Activated T-helper 17 cell treated with anti-CD3 and anti-CD28 coated beads, Interleukin-2, amount 50 U/mL, for 72 hours (primary cell): ENCODE measurements around the gene TIMM17B. TPM values are rescaled to one million over a fixed set of nuclear protein-coding genes. Genes with fewer than 3 reads are reported as not detected.

Experiments used
- ATAC-seq: fragments of 150-1000 bp; cut with Tn5 transposase; replicated peaks from 2 replicates; pipeline ENCODE4 v1.10.0; 2021; ENCODE audit warnings: mild to moderate bottlenecking, moderate library complexity
- H3K27ac Mint-ChIP-seq: one replicate; pipeline ENCODE4 v1.8.0; 2022; ENCODE audit warnings: mixed read lengths
- H3K27me3 Mint-ChIP-seq: one replicate; pipeline ENCODE4 v1.8.0; 2022; ENCODE audit warnings: mixed read lengths
- H3K36me3 Mint-ChIP-seq: one replicate; pipeline ENCODE4 v1.8.0; 2022; ENCODE audit warnings: low read depth, mild to moderate bottlenecking, mixed read lengths
- H3K4me1 Mint-ChIP-seq: one replicate; pipeline ENCODE4 v1.8.0; 2022; ENCODE audit warnings: mixed read lengths
- H3K4me3 Mint-ChIP-seq: one replicate; pipeline ENCODE4 v1.8.0; 2022; ENCODE audit warnings: mild to moderate bottlenecking, mixed read lengths
- H3K9me3 Mint-ChIP-seq: one replicate; pipeline ENCODE4 v1.8.0; 2022; ENCODE audit warnings: mixed read lengths
- total RNA-seq, 2 donors: library from RNA; stranded (reverse); gene quantifications; one replicate each; pipeline ENCODE4 v1.2.3, GENCODE V29; 2022

The TIMM17B gene
- total RNA-seq, 2 donors from 2014 or later: 54.4 to 66.3 TPM

- Mint-ChIP-seq H3K4me3 (peak overlapping the region; percentile 97), H3K4me1 (peaks cover 22% of the 10 kb centered on the region), H3K27ac (peak overlapping the region; percentile 98), H3K27me3 (no peaks in the 10 kb centered on the region), H3K9me3 (no peaks in the 10 kb centered on the region), H3K36me3 (peaks cover 70% of the 10 kb centered on the region)
- peak; percentile 8 for ATAC-seq
Observed at GRCh38 chrX:48910926-48911411, 13.4 kb upstream of the TIMM17B start.

GRCh38 chrX:48909703-48910294 is 12.2 kb upstream of the TIMM17B start:
- Mint-ChIP-seq H3K9me3 (no peaks in the 10 kb centered on the region), H3K27me3 (no peaks in the 10 kb centered on the region), H3K4me1 (peaks cover 22% of the 10 kb centered on the region), H3K36me3 (peaks cover 68% of the 10 kb centered on the region), H3K27ac (no peak overlapping the region), H3K4me3 (peak overlapping the region; percentile 97)
- no peak for ATAC-seq

- H3K4me3 Mint-ChIP-seq: no peak overlapping the region
- ATAC-seq: no peak
- H3K27me3 Mint-ChIP-seq: no peaks in the 10 kb centered on the region
- H3K4me1 Mint-ChIP-seq: peaks cover 22% of the 10 kb centered on the region
- H3K27ac Mint-ChIP-seq: peak overlapping the region; percentile 59
- peaks cover 62% of the 10 kb centered on the region for H3K36me3 Mint-ChIP-seq
- H3K9me3 Mint-ChIP-seq: no peaks in the 10 kb centered on the region
Observed at GRCh38 chrX:48908600-48908999, 11.0 kb upstream of the TIMM17B start.

- H3K4me1 Mint-ChIP-seq: no peaks in the 10 kb centered on the region
- peaks cover 59% of the 10 kb centered on the region for H3K36me3 Mint-ChIP-seq
- no peak overlapping the region for H3K4me3 Mint-ChIP-seq
- H3K9me3 Mint-ChIP-seq: no peaks in the 10 kb centered on the region
- ATAC-seq: no peak
- no peaks in the 10 kb centered on the region for H3K27me3 Mint-ChIP-seq
- H3K27ac Mint-ChIP-seq: no peak overlapping the region
Observed at GRCh38 chrX:48905090-48905790, 7.7 kb upstream of the TIMM17B start.

- Mint-ChIP-seq H3K4me3 (no peak overlapping the region), H3K36me3 (peaks cover 55% of the 10 kb centered on the region), H3K27ac (no peak overlapping the region), H3K4me1 (no peaks in the 10 kb centered on the region), H3K27me3 (no peaks in the 10 kb centered on the region), H3K9me3 (no peaks in the 10 kb centered on the region)
- no peak for ATAC-seq
Observed at GRCh38 chrX:48904626-48905025, 7.1 kb upstream of the TIMM17B start.

- no peaks in the 10 kb centered on the region for H3K4me1 Mint-ChIP-seq
- H3K4me3 Mint-ChIP-seq: no peak overlapping the region
- ATAC-seq: no peak
- H3K36me3 Mint-ChIP-seq: peaks cover 55% of the 10 kb centered on the region
- no peaks in the 10 kb centered on the region for H3K9me3 Mint-ChIP-seq
- no peaks in the 10 kb centered on the region for H3K27me3 Mint-ChIP-seq
- H3K27ac Mint-ChIP-seq: no peak overlapping the region
Observed at GRCh38 chrX:48904180-48904579, 6.6 kb upstream of the TIMM17B start.

GRCh38 chrX:48903290-48903689 is 5.7 kb upstream of the TIMM17B start:
- H3K4me3 Mint-ChIP-seq: no peak overlapping the region
- no peaks in the 10 kb centered on the region for H3K4me1 Mint-ChIP-seq
- no peaks in the 10 kb centered on the region for H3K9me3 Mint-ChIP-seq
- no peak overlapping the region for H3K27ac Mint-ChIP-seq
- H3K27me3 Mint-ChIP-seq: no peaks in the 10 kb centered on the region
- no peak for ATAC-seq
- peaks cover 48% of the 10 kb centered on the region for H3K36me3 Mint-ChIP-seq

- H3K4me3 Mint-ChIP-seq: no peak overlapping the region
- no peak overlapping the region for H3K27ac Mint-ChIP-seq
- H3K36me3 Mint-ChIP-seq: peaks cover 52% of the 10 kb centered on the region
- no peaks in the 10 kb centered on the region for H3K27me3 Mint-ChIP-seq
- no peaks in the 10 kb centered on the region for H3K4me1 Mint-ChIP-seq
- no peak for ATAC-seq
- no peaks in the 10 kb centered on the region for H3K9me3 Mint-ChIP-seq
Observed at GRCh38 chrX:48902776-48903175, 5.2 kb upstream of the TIMM17B start.

- peaks cover 59% of the 10 kb centered on the region for H3K36me3 Mint-ChIP-seq
- ATAC-seq: no peak
- no peaks in the 10 kb centered on the region for H3K9me3 Mint-ChIP-seq
- H3K4me3 Mint-ChIP-seq: no peak overlapping the region
- H3K4me1 Mint-ChIP-seq: no peaks in the 10 kb centered on the region
- no peaks in the 10 kb centered on the region for H3K27me3 Mint-ChIP-seq
- peak overlapping the region; percentile 30 for H3K27ac Mint-ChIP-seq
Observed at GRCh38 chrX:48902135-48902534, 4.6 kb upstream of the TIMM17B start.

GRCh38 chrX:48901069-48901468 is 3.5 kb upstream of the TIMM17B start:
- Mint-ChIP-seq H3K4me3 (no peak overlapping the region), H3K9me3 (no peaks in the 10 kb centered on the region), H3K4me1 (no peaks in the 10 kb centered on the region), H3K27me3 (no peaks in the 10 kb centered on the region), H3K36me3 (peaks cover 61% of the 10 kb centered on the region), H3K27ac (no peak overlapping the region)
- no peak for ATAC-seq

GRCh38 chrX:48899078-48899410 is 1.5 kb upstream of the TIMM17B start:
- peaks cover 62% of the 10 kb centered on the region for H3K36me3 Mint-ChIP-seq
- H3K27me3 Mint-ChIP-seq: no peaks in the 10 kb centered on the region
- no peak for ATAC-seq

GRCh38 chrX:48897157-48897624 is 377 bp downstream of the TIMM17B start:
- peak; percentile 40 for ATAC-seq
- peaks cover 6% of the 10 kb centered on the region for H3K4me1 Mint-ChIP-seq
- H3K27me3 Mint-ChIP-seq: no peaks in the 10 kb centered on the region
- H3K9me3 Mint-ChIP-seq: no peaks in the 10 kb centered on the region
- H3K36me3 Mint-ChIP-seq: peaks cover 43% of the 10 kb centered on the region
- H3K27ac Mint-ChIP-seq: peak overlapping the region; percentile 94
- peak overlapping the region; percentile 85 for H3K4me3 Mint-ChIP-seq

More at GRCh38 chrX:48899078-48899410, 1.5 kb upstream of the TIMM17B start:
- no peak overlapping the region for H3K27ac Mint-ChIP-seq
- peaks cover 6% of the 10 kb centered on the region for H3K4me1 Mint-ChIP-seq
- peak overlapping the region; percentile 85 for H3K4me3 Mint-ChIP-seq
- no peaks in the 10 kb centered on the region for H3K9me3 Mint-ChIP-seq

GRCh38 chrX:48896611-48897011 is 957 bp downstream of the TIMM17B start:
- Mint-ChIP-seq H3K9me3 (no peaks in the 10 kb centered on the region), H3K4me3 (peak overlapping the region; percentile 85), H3K27me3 (no peaks in the 10 kb centered on the region), H3K4me1 (peaks cover 6% of the 10 kb centered on the region), H3K36me3 (peaks cover 38% of the 10 kb centered on the region), H3K27ac (peak overlapping the region; percentile 94)
- no peak for ATAC-seq

- Mint-ChIP-seq H3K36me3 (peaks cover 27% of the 10 kb centered on the region), H3K27ac (peak overlapping the region; percentile 52), H3K4me3 (peak overlapping the region; percentile 25), H3K27me3 (no peaks in the 10 kb centered on the region), H3K4me1 (peaks cover 6% of the 10 kb centered on the region), H3K9me3 (no peaks in the 10 kb centered on the region)
- no peak for ATAC-seq
Observed at GRCh38 chrX:48894891-48895290, 2.7 kb downstream of the TIMM17B start.
